GM21423 (cell line): ENCODE measurements around the gene CEMP1.
A peak's percentile ranks its signal among the peaks of the same experiment; 100 is the strongest.
"Not testable (repeated sequence)": the region's sequence is repeated elsewhere in the genome, so short reads cannot be mapped to it uniquely, and the experiment has no call there.

Experiments used
- ATAC-seq: cut with Tn5 transposase; IDR thresholded peaks from one replicate; pipeline ENCODE4 v1.9.1; 2021; ENCODE audit warnings: mild to moderate bottlenecking, moderate library complexity; ENCODE audit not compliant: unreplicated experiment

CEMP1 gene, protein sequence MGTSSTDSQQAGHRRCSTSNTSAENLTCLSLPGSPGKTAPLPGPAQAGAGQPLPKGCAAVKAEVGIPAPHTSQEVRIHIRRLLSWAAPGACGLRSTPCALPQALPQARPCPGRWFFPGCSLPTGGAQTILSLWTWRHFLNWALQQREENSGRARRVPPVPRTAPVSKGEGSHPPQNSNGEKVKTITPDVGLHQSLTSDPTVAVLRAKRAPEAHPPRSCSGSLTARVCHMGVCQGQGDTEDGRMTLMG

DNA sequence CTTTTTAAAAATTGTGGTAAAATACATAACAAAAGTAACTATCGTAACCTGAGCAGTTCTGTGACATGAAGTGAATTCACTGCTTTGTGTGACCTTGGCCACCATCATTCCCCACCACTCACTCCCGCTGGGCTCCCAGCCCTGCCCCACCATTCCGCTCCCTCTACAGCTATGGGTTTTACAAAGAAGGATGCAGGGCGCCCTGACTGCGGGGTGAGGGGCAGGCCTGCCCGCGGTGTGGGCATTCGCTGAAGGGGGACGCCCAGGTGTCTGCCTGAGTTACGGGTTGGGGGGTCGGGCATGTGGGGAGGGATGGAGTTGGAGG is at the start of gene CEMP1:
CEMP1 (minus strand) TSS at position 38 of the 325 bp plus-strand sequence. CDS start 335 bp downstream, outside the sequence.
- ATAC-seq, result no peak

DNA sequence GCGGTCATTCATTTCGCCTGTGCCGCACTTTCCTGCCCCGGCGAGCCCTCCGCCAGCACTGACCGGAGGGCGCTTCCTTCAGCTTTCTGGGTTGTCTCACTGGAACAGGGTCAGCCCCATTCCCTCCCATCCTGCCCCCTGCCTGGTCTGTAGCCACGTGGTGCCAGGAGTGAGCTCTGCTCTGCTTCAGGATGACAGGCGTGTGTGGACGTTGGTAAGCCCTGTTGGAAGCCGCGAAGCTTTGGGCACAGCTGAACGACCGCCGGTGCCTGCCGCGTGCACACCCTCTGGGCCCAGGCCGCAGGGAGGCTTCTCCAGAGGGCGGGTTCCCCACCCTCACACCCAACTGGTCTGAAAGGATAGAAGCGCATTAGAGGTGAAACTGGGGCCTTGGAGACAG is 49.6 kb upstream of the CEMP1 start:
- not testable (repeated sequence) for ATAC-seq

DNA sequence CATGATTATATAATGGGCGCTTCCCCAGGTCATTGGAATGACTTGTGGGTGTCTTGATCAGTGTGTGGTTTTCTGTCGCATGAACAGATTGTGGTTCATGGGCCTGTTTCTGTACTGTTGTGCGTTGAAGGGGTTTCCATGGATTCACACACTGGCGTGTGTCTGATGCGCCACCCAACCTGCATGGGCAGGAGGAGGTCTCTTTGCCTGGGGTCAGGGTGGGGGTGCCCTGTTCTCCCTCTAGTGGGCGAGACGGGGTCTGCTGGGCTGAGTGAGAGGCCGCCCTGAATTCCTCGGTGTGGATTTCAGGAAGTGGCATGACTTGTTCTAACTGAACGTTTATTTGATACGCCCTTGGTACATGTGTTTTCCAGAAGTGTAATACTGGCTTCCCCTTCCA is 48.9 kb upstream of the CEMP1 start:
- not testable (repeated sequence) for ATAC-seq

DNA sequence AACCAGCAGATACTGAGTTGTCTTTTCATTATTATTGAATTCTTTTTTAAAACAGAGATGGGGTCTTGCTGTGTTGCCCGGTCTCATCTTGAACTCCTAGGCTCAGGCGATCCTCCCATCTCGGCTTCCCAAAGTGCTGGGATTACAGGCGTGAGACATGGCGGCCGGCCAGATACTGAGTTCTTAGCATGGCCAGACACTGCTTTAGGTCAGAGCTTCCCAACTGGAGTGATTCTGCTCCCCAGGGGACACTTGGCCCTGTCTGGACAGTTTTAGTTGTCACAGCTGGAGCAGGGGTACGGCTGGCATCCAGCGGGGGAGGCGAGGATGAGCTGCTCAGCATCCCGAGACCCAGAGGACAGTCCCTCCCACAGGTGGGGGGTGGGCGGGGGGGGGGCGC is 47.7 kb upstream of the CEMP1 start:
- ATAC-seq, result not testable (repeated sequence)

DNA sequence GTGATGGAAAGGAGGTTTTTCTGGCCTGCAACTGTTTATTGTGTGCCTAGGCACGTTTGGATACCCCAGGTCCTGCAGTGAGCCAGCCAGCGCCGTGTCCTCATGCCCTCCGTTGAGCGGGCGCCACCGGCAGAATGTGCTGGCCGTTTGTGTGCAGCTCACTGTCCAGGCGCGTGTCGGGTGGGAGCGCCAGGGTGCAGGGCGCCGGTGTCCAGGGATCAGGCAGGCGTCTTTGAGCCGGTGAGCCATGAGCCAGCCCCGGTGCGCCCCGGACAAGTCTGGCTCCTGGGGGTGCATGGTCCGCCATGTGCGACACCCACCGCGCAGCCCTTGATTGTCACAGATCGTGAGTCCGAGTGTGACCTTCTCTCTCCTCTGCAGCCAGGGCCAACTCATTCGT is 45.8 kb upstream of the CEMP1 start:
- ATAC-seq, result not testable (repeated sequence)

DNA sequence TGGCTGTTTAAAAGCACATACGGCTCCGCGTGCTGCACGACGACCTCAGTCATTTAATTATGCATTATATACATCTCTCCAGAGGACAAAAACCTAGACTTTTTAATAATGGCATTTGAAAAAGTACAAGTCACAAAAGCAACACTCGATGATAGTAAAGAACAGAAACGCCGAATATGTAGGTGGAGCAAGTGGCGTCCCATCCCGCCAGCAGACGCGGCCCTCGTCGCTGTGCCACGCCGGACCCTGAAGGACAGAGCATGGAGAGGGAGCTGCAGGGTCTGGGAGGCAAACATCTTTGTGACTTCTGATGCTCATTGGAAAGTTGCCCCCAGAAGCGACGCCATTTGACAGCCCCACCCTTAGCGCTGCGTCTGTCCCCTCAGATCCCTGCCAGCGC is 44.6 kb upstream of the CEMP1 start:
- ATAC-seq, result not testable (repeated sequence)

DNA sequence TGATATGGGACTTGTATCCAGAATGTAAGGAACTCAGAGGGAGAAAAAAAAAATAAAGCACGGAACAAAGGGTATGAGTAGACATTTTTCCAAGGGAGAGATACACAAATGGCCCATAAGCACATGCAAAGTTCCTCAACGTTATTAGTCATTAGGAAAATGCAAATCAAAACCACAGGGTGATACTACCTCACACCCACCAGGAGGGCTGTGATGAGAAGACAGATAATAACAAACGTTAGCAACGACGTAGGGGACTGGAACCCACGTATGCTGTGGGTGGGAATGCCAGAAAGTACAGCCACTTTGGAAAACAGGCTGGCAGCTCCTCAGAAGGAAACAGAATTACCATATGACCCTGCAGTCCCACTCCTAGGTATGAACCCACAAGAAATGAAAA is 41.5 kb upstream of the CEMP1 start:
- not testable (repeated sequence) for ATAC-seq

DNA sequence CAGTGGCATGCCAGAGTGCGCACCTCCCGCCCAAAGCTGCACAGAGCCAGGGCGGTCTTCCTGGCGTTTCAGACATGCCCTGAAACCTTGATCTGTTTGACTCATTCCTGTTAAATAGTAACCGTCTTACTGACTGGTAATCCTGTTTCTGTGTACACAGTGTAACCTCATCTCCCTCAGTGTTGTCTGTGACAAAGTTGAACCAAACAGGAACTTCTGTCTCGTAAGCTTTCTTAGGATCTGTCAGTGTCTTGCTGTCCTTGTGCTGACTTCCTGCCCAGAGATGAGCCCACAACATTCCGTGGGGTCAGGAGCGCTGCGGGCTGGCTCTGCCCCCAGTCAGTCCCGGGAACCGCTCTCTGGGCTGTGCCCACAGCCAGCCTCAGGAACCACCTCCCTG is 37.4 kb upstream of the CEMP1 start:
- peak; percentile 54 for ATAC-seq

DNA sequence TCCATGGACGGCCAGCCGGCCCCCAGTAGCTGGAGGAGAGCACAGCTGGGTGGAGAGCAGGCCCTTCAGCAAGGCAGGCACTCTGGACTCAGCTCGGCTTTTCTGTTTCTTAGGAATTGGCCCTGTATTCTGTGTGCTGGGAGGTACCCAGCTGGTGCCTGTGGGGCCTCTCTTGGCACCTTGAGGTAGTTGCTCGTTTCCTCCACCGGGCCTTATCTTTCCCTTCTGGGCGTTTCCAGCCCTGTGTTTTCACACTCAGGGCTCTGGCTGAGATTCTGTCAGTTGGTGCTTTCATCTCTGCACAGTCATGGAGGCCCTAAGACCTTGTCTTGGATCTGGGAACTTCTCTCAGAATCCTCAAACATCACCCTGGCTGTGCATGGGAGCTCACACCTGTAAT is 36.3 kb upstream of the CEMP1 start:
- not testable (repeated sequence) for ATAC-seq

DNA sequence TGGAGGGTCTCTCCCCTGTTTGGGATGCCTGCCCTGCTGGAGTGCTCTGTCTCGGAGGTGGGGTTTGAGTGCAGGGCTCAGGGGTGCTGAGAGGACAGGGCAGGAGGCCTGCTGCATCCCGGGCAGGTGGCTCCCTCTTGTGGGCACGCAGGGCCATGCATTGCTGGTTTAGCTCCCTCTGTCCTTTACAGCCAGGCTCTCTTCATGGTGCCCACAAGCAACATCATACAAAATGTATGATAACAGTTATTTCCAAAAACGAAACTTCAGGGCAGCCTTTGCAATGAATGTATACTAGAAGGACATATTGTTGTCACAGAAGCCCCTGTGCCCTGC is 29.6 kb upstream of the CEMP1 start:
- peak; percentile 46 for ATAC-seq

DNA sequence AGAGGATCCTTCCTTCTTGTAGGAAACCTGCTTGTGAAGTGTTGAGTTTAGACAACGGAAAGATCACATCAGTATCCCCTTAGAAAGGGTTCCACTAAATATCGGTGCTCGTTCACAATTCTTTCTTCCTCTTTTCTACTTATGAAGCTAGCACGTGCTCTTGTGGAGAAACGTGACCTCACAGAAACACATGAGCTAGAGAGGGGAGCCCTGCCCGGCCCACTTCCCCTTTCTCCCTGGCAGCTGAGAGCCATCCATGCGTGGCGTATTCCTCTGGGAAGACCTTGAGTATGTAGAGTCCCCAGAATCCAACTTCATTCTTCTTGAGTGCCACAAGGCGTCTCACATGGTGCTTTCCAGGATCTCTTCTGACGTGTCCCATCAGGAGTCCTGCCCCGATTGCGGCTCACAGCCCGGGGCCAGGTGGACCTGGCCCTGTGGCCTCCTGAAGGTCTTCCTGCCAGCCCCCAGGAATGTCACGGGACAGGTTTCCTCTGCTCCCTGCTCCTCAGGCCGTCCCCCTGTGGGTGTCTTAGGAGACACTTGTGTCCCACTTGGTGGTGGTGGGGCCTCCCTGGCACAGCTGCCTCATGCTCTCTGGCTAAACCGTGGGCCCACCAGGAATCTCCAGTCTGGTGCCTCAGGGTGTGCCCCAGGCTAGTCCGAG is 29.1 kb upstream of the CEMP1 start:
- peak; percentile 81 for ATAC-seq

DNA sequence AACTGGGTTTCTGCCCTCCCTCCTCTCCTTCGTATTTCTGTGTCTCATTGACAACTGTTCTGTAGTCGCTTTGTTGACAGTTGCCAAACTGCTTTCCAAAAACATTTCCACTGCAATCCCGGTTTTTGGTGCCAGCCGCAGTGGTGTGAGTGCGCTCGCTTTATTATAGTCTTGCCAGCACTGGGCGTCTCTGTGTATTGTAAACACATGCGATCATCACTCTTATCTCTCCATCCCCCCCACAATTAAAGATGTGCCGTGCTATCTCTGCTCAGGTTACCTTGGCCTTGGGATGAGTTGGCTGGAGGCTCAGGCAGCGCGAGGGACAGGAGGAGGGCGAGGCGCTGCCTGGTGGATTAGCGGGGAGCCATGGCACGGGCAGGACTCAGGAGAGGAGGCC is 25.9 kb upstream of the CEMP1 start:
- not testable (repeated sequence) for ATAC-seq

DNA sequence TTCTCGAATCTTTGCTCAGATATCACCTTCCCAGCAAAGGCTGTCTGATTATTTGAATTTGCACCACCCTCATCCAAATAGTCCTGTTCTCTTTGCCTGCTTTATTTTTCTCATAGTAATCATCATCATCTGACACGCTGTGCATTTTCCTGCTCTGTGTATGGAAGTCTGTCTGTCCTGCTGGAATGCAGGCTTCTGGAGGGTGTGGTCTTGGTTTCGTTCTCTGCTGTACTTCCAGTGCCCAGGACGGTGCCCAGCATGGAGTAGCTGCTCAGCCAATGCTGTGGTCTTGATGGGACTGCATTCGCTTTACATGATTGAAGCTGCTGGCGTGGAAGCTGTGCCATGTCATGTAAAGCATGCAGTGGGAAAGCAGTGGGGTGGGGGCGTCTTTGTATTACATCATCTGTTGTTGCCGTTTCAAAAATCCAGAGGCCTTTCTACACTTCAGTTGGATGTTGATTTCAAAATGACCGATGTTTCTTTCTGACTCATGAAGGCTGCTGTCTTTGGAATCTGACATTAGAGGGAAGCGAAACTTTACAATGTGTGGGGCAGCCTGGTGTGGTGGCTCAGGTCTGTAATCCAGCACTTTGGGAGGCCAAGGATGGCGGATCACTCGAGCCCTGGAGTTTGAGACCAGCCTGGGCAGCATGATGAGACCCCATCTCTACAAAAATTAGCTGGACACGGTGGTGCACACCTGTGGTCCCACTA is 23.7 kb upstream of the CEMP1 start:
- not testable (repeated sequence) for ATAC-seq

DNA sequence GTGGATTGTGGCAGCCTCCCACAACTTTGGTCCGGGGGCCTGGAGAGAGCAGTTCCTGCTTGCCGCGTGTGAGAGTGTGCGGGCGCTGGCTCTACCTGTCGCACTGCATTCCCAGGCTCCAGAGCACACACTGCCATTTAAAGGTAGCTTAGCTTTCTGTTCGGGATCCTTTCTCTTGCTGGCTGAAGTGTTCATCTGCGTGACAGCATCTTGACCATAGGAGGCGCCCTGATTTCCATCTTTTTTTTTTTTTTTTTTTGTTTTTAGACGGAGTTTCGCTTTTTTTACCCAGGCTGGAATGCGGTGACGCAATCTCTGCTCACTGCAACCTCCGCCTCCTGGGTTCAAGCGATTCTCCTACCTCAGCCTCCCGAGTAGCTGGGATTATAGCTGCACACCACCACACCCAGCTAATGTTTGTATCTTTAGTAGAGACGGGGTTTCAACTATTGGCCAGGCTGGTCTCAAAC is 20.2 kb upstream of the CEMP1 start:
- not testable (repeated sequence) for ATAC-seq

DNA sequence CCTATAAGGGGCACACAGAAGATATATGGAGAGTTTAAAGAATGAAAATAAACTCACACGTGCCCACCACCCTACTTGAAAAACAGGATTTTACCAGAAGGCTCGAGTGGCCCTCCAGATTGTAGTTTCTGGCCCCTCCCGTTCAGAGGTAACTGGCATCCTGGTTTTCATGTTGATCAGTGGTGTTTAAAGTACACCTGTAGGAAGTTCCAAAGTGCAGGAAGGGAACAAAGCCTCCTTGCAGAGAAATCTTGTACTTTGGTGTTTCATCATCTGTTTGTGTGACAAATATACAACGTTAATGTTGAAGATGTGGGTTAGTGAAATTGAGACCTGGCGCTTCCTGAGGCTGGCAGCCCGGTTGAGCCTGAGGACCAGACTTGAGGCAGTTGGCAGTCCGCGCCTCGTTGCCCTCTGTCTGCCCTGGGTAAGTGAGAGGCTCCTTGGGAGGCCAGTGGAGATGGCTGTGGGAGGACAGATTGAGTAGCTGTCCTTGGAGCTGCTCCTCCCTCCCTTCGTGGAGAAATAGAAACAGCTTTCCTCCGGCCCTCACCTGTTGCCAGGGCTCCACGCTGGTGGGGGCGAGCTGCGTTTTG is 19.2 kb upstream of the CEMP1 start:
- not testable (repeated sequence) for ATAC-seq

DNA sequence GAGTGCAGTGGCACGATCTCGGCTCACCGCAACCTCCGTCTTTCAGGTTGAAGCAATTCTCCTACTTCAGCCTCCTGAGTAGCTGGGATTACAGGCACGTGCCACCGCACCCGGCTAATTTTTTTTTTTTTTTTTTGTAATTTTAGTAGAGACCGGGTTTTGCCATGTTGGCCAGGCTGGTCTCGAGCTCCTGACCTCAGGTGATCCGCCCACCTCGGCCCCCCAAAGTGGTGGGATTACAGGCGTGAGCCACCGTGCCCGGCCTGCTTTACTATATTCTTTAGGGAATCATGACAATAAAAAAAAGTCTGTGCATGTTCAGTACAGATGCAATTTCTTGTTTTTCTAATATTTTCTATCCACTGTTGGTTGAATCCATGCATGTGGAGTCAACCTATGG is 12.6 kb upstream of the CEMP1 start:
- not testable (repeated sequence) for ATAC-seq

DNA sequence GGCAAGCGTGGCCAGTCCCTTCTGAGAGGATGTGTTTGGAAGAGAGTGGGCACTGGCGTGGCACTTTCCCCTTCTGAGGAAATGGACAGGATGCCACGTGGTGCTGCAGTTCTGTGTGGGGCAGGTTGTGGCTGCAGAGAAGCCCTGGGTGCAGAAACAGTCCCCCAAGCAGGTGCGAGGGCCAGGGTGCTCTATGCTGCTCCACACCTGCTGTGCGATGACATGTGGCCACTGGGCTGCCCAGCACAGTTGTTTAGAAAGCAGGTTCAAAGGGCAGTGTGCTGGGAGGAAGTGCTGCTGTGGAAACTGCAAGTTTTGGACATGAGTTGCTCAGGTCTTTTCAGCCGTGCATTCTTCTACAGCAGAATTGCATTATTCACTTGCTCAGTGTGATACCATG is 10.2 kb upstream of the CEMP1 start:
- not testable (repeated sequence) for ATAC-seq

DNA sequence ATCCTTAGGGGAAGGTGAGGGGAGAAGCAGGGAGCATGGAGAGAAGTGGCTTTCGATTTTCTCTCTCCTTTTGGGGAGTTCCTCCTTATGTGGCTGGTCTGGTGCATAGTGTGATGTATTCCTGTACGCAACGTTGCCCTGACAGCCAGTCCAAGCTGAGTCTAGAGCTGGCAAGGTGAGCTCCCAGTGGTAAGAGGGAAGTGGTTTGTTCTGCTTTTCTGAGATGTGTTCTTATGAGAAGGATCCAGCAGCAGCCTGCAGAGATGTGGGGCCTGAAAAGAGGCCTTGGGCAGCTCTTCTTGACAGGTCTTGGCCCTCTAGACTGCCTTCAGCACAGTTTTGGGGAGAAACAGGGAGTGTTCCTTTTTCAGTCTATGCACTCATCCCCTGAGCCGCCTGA is 9.7 kb upstream of the CEMP1 start:
- ATAC-seq, result not testable (repeated sequence)

DNA sequence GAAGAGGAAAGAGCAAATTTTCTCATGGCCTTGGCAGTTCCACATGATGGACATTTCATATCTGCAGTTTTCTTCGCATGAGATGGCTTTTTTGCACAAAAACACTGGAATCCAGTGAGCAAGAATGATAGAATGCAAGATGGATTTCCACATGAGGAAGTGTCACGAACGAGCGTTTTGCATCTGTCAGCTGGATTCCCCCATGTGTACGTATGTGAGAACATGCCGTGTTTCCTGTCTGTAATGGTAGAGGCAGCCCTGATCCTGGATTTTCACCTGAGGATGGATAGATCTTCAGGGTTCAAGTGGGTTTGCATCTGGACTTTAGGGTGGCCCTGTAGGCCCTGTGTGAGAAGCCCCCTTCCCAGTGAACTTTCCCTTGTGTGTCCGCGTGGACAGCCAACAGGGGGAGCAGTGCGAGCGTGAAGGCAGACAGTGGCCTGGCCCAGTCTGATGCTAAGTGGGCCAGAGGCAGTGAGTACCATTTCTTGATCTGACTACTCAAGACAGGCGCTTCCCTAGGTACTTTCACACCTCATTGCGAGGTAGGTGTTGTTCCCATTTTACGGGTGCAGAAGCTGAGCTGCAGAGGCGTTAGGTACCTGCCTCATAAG is 8.7 kb upstream of the CEMP1 start:
- not testable (repeated sequence) for ATAC-seq

DNA sequence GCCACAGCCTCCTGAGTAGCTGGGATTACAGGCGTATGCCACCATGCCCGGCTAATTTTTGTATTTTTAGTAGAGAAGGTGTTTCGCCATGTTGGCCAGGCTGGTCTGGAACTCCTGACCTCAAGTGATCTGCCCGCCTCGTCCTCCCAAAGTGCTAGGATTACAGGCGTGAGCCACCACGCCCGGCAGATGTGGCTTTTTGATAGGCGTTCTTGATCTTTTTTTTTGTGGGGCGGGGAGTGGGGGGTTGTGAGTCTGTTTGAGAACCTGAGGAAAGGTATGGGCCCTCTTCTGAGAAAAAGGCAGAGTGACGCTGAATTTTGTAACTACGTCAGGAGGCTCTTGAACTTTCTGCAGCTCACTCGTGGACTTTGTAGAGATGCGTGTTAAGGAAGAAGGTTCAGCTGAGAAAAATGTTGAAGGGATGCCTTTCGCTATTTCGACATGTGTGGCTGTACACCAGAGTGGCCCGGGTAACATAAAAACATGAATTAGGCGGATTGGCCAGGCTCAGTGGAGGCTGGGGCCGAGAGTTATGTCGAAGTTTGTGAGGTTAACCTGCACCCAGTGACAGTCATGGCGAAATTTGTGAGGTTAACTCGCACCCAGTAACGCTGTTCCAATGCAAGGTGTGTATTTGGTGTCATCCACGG is 8.1 kb upstream of the CEMP1 start:
- not testable (repeated sequence) for ATAC-seq
